Transverse colon (tissue), 4 donors: ENCODE measurements around the gene VWA3A.

Experiments used
- EP300 ChIP-seq: sonication (generic); formaldehyde crosslinking; IDR thresholded peaks from one replicate; pipeline ENCODE4 v1.6.1; 2017; ENCODE audit warnings: antibody characterized with exemption, low read depth
- POLR2A ChIP-seq: fragments of 450-650 bp; IDR thresholded peaks from one replicate; pipeline ENCODE4 v1.6.1; 2016; ENCODE audit warnings: antibody characterized with exemption, mild to moderate bottlenecking, moderate library complexity
- POLR2AphosphoS5 ChIP-seq, 3 donors: sonication (generic); formaldehyde crosslinking; IDR thresholded peaks; one replicate each; pipeline ENCODE4 v1.6.1; 2016; ENCODE audit warnings: antibody characterized with exemption in 3 of 3
- TF ChIP-seq, protein P1 (sequence below), 5 experiments: fragments of 200-600 bp in 3 of 5; fragments of 450-650 bp in 2 of 5; sonication (generic) in 3 of 5; IDR thresholded peaks; 1 replicate in 2 of 5; 2 replicates in 3 of 5; pipeline ENCODE4 v1.5.1; 2016 to 2017; ENCODE audit warnings: antibody characterized with exemption in 5 of 5, inconsistent platforms in 3 of 5, mild to moderate bottlenecking in 2 of 5, moderate library complexity in 1 of 5

DNA sequence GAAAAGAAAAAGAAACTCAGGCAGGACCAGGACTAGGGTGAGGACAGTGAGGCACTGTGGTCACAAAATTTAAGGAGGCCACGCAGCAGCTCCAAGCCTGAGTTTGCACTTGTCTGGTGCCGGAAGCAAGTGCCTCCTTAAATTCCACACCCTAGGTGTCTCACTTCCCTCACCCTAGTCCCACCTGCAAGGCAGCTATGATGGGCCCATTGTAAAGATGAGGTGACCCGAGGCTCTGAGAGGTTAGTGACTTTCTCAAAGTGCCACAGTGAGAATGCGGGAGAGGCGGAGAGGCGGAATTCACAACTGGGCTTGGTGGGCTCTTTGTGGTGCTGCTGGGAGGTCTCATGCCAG, 92.3 kb downstream of the VWA3A start:
- TF ChIP-seq, protein P1, sequence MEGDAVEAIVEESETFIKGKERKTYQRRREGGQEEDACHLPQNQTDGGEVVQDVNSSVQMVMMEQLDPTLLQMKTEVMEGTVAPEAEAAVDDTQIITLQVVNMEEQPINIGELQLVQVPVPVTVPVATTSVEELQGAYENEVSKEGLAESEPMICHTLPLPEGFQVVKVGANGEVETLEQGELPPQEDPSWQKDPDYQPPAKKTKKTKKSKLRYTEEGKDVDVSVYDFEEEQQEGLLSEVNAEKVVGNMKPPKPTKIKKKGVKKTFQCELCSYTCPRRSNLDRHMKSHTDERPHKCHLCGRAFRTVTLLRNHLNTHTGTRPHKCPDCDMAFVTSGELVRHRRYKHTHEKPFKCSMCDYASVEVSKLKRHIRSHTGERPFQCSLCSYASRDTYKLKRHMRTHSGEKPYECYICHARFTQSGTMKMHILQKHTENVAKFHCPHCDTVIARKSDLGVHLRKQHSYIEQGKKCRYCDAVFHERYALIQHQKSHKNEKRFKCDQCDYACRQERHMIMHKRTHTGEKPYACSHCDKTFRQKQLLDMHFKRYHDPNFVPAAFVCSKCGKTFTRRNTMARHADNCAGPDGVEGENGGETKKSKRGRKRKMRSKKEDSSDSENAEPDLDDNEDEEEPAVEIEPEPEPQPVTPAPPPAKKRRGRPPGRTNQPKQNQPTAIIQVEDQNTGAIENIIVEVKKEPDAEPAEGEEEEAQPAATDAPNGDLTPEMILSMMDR (IDR thresholded peaks at IDR 0.05), result no peak
- TF ChIP-seq POLR2A (no peak), POLR2AphosphoS5 (IDR thresholded peaks at IDR 0.05) (no peak), EP300 (no peak)
